Transverse colon (tissue), 4 donors: ENCODE results near the gene TSR2. TPM values are rescaled to one million over a fixed set of nuclear protein-coding genes. Genes with fewer than 3 reads are reported as not detected.

ENCODE experiments used
- DNase-seq: peaks from one replicate; pipeline ENCODE4 v3.0.0-alpha.2; 2019
- H3K27ac ChIP-seq, 4 donors: fragments of 200-600 bp; sonication (generic); 2 replicates each; pipeline ENCODE4 v1.5.1; 2016 to 2018; ENCODE audit warnings: inconsistent platforms in 4 of 4
- H3K27me3 ChIP-seq: fragments of 200-600 bp; sonication (generic); 2 replicates; pipeline ENCODE4 v1.5.1; 2017; ENCODE audit warnings: inconsistent platforms
- H3K36me3 ChIP-seq, 4 donors: fragments of 200-600 bp; sonication (generic); 2 replicates each; pipeline ENCODE4 v1.5.1; 2017 to 2019; ENCODE audit warnings: inconsistent platforms in 4 of 4
- H3K4me1 ChIP-seq, 4 donors: fragments of 200-600 bp; sonication (generic); 2 replicates each; pipeline ENCODE4 v1.5.1; 2017 to 2020; ENCODE audit warnings: inconsistent platforms in 4 of 4
- H3K4me3 ChIP-seq, 4 donors: fragments of 200-600 bp; sonication (generic); 1 replicate in 1 of 4; 2 replicates in 3 of 4; pipeline versions ENCODE4 v1.5.1 to v1.6.1; 2017 to 2019; ENCODE audit warnings: inconsistent platforms in 4 of 4
- H3K9me3 ChIP-seq, 2 donors: fragments of 200-600 bp; sonication (generic); 2 replicates each; pipeline ENCODE4 v1.5.1; 2017 to 2019; ENCODE audit warnings: inconsistent platforms in 2 of 2
- CTCF ChIP-seq, 5 experiments: fragments of 200-600 bp in 3 of 5; fragments of 450-650 bp in 2 of 5; sonication (generic) in 3 of 5; IDR thresholded peaks; 1 replicate in 2 of 5; 2 replicates in 3 of 5; pipeline ENCODE4 v1.5.1; 2016 to 2017; ENCODE audit warnings: antibody characterized with exemption in 5 of 5, inconsistent platforms in 3 of 5, mild to moderate bottlenecking in 2 of 5, moderate library complexity in 1 of 5
- EP300 ChIP-seq: sonication (generic); formaldehyde crosslinking; IDR thresholded peaks from one replicate; pipeline ENCODE4 v1.6.1; 2017; ENCODE audit warnings: antibody characterized with exemption, low read depth
- POLR2A ChIP-seq: fragments of 450-650 bp; IDR thresholded peaks from one replicate; pipeline ENCODE4 v1.6.1; 2016; ENCODE audit warnings: antibody characterized with exemption, mild to moderate bottlenecking, moderate library complexity
- POLR2AphosphoS5 ChIP-seq, 3 donors: sonication (generic); formaldehyde crosslinking; IDR thresholded peaks; one replicate each; pipeline ENCODE4 v1.6.1; 2016; ENCODE audit warnings: antibody characterized with exemption in 3 of 3
- WGBS, 2 donors: methylation state at CpG; one replicate each; pipeline ENCODE4 v1.1.5; 2018; ENCODE audit warnings: low coverage in 1 of 2; 5-methylcytosine and 5-hydroxymethylcytosine counted together
- in situ Hi-C, 4 donors: fragments of 200-750 bp; cut with MboI; loops; one replicate each; pipeline versions ENCODE4 v1.15.0 to v1.15.1; 2017; ENCODE audit warnings: low sequenced_read_pairs in 3 of 4, low pct_ligation_motif_present in 1 of 4, low pct_unique_long_range_greater_than_20kb in 1 of 4
- intact Hi-C: fragments of 100-400 bp; cut with DNase I; formaldehyde crosslinking; loops from one replicate; pipeline ENCODE4 v1.15.1; 2023; ENCODE audit warnings: low total_unique reads
- total RNA-seq, 4 donors: library from RNA; depleted of rRNA; stranded (reverse); fragments of >200 nt; gene quantifications; one replicate each; pipeline ENCODE4 v1.1.0, GENCODE V29; 2016

TSR2 gene
- total RNA-seq, 4 donors from 2014 or later = 7.6 to 18.1 (median 17.9) TPM

- H3K27me3 ChIP-seq = no peaks in the 10 kb centered on the region
- H3K4me3 ChIP-seq = no peak overlapping the region
- in situ Hi-C loops = loop anchor here in 1 of 4 donors (25.0 kb wide), 1 partner anchor 365 kb away; the partner anchor contains the start of gene MAGED2
- no peak overlapping the region for H3K27ac ChIP-seq
- intact Hi-C loops = no loop called here
- no peak for DNase-seq
- no peak for TF ChIP-seq POLR2A
- WGBS, 2 donors = 77% methylated on average over 5 of the region's 5 CpGs; no CpG with 5 or more reads in 1 of the 2 donors
- no peaks in the 10 kb centered on the region for H3K4me1 ChIP-seq
- no peaks in the 10 kb centered on the region for H3K9me3 ChIP-seq
- H3K36me3 ChIP-seq = no peaks in the 10 kb centered on the region
Measured at GRCh38 chrX:54447461-54447860, 7.3 kb downstream of the TSR2 start.

DNA sequence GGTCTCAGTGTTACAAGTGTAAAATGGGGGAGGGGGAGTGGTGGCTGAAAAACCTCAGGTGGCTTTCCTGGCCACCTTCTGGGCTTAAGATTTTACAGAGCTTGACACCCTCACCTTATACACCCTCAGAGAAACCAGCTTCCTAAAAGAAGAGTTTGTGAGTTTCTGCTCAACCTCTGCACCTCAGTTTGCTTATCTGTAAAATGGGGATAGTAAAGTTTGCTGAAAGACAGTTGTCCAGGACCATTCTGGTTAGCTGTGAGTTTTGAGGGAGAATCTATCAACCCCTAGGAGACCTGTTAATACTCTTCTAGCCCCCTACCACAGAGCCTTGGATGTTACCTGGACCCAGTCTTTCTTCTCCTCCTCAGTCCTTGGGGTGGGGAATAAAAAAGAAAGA, 9.7 kb downstream of the TSR2 start:
- H3K27me3 ChIP-seq = no peaks in the 10 kb centered on the region
- TF ChIP-seq POLR2A (no peak), POLR2AphosphoS5 (IDR thresholded peaks at IDR 0.05) (no peak), CTCF (IDR thresholded peaks at IDR 0.05) (no peak), EP300 (no peak)
- H3K36me3 ChIP-seq = no peaks in the 10 kb centered on the region
- H3K9me3 ChIP-seq = no peaks in the 10 kb centered on the region
- DNase-seq = no peak
- no peak overlapping the region for H3K4me3 ChIP-seq
- intact Hi-C loops = no loop called here
- no peaks in the 10 kb centered on the region for H3K4me1 ChIP-seq
- no peak overlapping the region for H3K27ac ChIP-seq
- in situ Hi-C loops = loop anchor here in 1 of 4 donors (25.0 kb wide), 1 partner anchor 362 kb away; the partner anchor contains the start of gene MAGED2

- H3K27ac ChIP-seq = no peak overlapping the region
- TF ChIP-seq CTCF (IDR thresholded peaks at IDR 0.05) = no peak
- TF ChIP-seq EP300 = no peak
- no peak for TF ChIP-seq POLR2AphosphoS5 (IDR thresholded peaks at IDR 0.05)
- TF ChIP-seq POLR2A = no peak
- H3K9me3 ChIP-seq = no peaks in the 10 kb centered on the region
- intact Hi-C loops = no loop called here
- H3K36me3 ChIP-seq = no peaks in the 10 kb centered on the region
- DNase-seq = no peak
- no peak overlapping the region for H3K4me3 ChIP-seq
- in situ Hi-C loops = no loop called here
- WGBS, 2 donors = 59% methylated on average over 2 of the region's 2 CpGs; no CpG with 5 or more reads in 1 of the 2 donors
- H3K27me3 ChIP-seq = no peaks in the 10 kb centered on the region
- H3K4me1 ChIP-seq = no peaks in the 10 kb centered on the region
Measured at GRCh38 chrX:54452920-54453319, 12.7 kb downstream of the TSR2 start.

- Histone ChIP-seq H3K4me3 (no peak overlapping the region), H3K36me3 (no peaks in the 10 kb centered on the region), H3K9me3 (no peaks in the 10 kb centered on the region), H3K27me3 (no peaks in the 10 kb centered on the region), H3K4me1 (no peaks in the 10 kb centered on the region), H3K27ac (no peak overlapping the region)
- DNase-seq = no peak
- WGBS, 2 donors = 85% methylated on average over 20 of the region's 21 CpGs; no CpG with 5 or more reads in 1 of the 2 donors
- TF ChIP-seq POLR2A (no peak), POLR2AphosphoS5 (IDR thresholded peaks at IDR 0.05) (no peak), EP300 (no peak), CTCF (IDR thresholded peaks at IDR 0.05) (no peak)
- in situ Hi-C loops (no loop called here), intact Hi-C loops (no loop called here)
Measured at GRCh38 chrX:54470054-54470760, 30.0 kb downstream of the TSR2 start.
